Measurements from ENCODE around the gene TRPM3. TPM values are rescaled to one million over a fixed set of nuclear protein-coding genes. Genes with fewer than 3 reads are reported as not detected.

The TRPM3 gene
- total RNA-seq, 1 experiment from 2014 or later, result not detected

- no peaks in the 10 kb centered on the region for H3K36me3 ChIP-seq (ENCODE audit: control insufficient read depth, insufficient read depth, low read length)
- H3K4me3 ChIP-seq (ENCODE audit: low read depth in 2 of 2, low read length in 2 of 2), result no peak overlapping the region
- CTCF ChIA-PET, result no interaction called here
- POLR2A ChIA-PET, result no interaction called here
- no peaks in the 10 kb centered on the region for H3K27me3 ChIP-seq (ENCODE audit: control insufficient read depth, insufficient read depth, low read length)
- DNase-seq (ENCODE audit: low read depth, low spot score) (no peak), ATAC-seq (no peak)
- H3K27ac ChIP-seq (ENCODE audit: low read length), result no peak overlapping the region
- BruUV-seq (replicated peaks), result no TSS peak
- TF ChIP-seq TCF7L2 (IDR thresholded peaks at IDR 0.05; ENCODE audit: low read depth, low read length) (no peak), REST (IDR thresholded peaks at IDR 0.05; ENCODE audit: insufficient read depth in 1 of 2, low read depth in 2 of 2, low read length in 1 of 2) (no peak), POLR2AphosphoS5 (IDR thresholded peaks at IDR 0.05; ENCODE audit: low read depth, low read length) (no peak), CTCF (IDR thresholded peaks at IDR 0.05) (no peak), SIN3A (IDR thresholded peaks at IDR 0.05; ENCODE audit: borderline replicate concordance, insufficient read depth, low read depth, low read length) (no peak)
- no peaks in the 10 kb centered on the region for H3K9me3 ChIP-seq (ENCODE audit: control insufficient read depth, insufficient read depth, low read depth, low read length)
- intact Hi-C loops (cut with micrococcal nuclease; ENCODE audit: unreplicated experiment) (no loop called here), in situ Hi-C loops (cut with HindIII; ENCODE audit: low pct_unique_long_range_greater_than_20kb, low sequenced_read_pairs) (no loop called here)
- H3K4me1 ChIP-seq (ENCODE audit: control insufficient read depth, insufficient read depth, low read length), result no peaks in the 10 kb centered on the region
Measured at GRCh38 chr9:70798018-70798417, 323.4 kb downstream of the TRPM3 start.

- BruUV-seq (replicated peaks), result no TSS peak
- ChIA-PET POLR2A (no interaction called here), CTCF (no interaction called here)
- Histone ChIP-seq H3K4me3 (ENCODE audit: low read depth in 2 of 2, low read length in 2 of 2) (no peak overlapping the region), H3K9me3 (ENCODE audit: control insufficient read depth, insufficient read depth, low read depth, low read length) (no peaks in the 10 kb centered on the region), H3K27ac (ENCODE audit: low read length) (no peak overlapping the region), H3K36me3 (ENCODE audit: control insufficient read depth, insufficient read depth, low read length) (no peaks in the 10 kb centered on the region), H3K4me1 (ENCODE audit: control insufficient read depth, insufficient read depth, low read length) (no peaks in the 10 kb centered on the region), H3K27me3 (ENCODE audit: control insufficient read depth, insufficient read depth, low read length) (no peaks in the 10 kb centered on the region)
- in situ Hi-C loops (cut with HindIII; ENCODE audit: low pct_unique_long_range_greater_than_20kb, low sequenced_read_pairs), result no loop called here
- DNase-seq (ENCODE audit: low read depth, low spot score) (no peak), ATAC-seq (no peak)
- TF ChIP-seq REST (IDR thresholded peaks at IDR 0.05; ENCODE audit: insufficient read depth in 1 of 2, low read depth in 2 of 2, low read length in 1 of 2), result no peak
- no peak for TF ChIP-seq TCF7L2 (IDR thresholded peaks at IDR 0.05; ENCODE audit: low read depth, low read length)
- TF ChIP-seq SIN3A (IDR thresholded peaks at IDR 0.05; ENCODE audit: borderline replicate concordance, insufficient read depth, low read depth, low read length), result no peak
- no peak for TF ChIP-seq CTCF (IDR thresholded peaks at IDR 0.05)
- no peak for TF ChIP-seq POLR2AphosphoS5 (IDR thresholded peaks at IDR 0.05; ENCODE audit: low read depth, low read length)
- intact Hi-C loops (cut with micrococcal nuclease; ENCODE audit: unreplicated experiment), result no loop called here
Measured at GRCh38 chr9:70795841-70796240, 325.6 kb downstream of the TRPM3 start.

Data from Panc1 (cell line).